Hepatocyte (in vitro differentiated cells): ENCODE results near the gene PADI4. TPM values are rescaled to one million over a fixed set of nuclear protein-coding genes. Genes with fewer than 3 reads are reported as not detected.

Experiments used
- DNase-seq: peaks from one replicate; pipeline ENCODE4 v3.0.0-alpha.2; 2016; ENCODE audit warnings: low spot score
- H2AFZ ChIP-seq: fragments of 200-600 bp; sonication (generic); 2 replicates; pipeline ENCODE4 v1.6.0; 2016; ENCODE audit warnings: antibody characterized with exemption, mild to moderate bottlenecking
- H3K27ac ChIP-seq: fragments of 200-600 bp; sonication (generic); 2 replicates; pipeline ENCODE4 v1.5.1; 2016; ENCODE audit warnings: mild to moderate bottlenecking
- H3K27me3 ChIP-seq: fragments of 200-600 bp; sonication (generic); 2 replicates; pipeline ENCODE4 v1.6.1; 2016
- H3K36me3 ChIP-seq: fragments of 200-600 bp; sonication (generic); replicated peaks from 2 replicates; pipeline ENCODE4 v1.5.1; 2016; ENCODE audit warnings: low read depth; ENCODE audit not compliant: insufficient read depth
- H3K4me1 ChIP-seq: fragments of 200-600 bp; sonication (generic); 2 replicates; pipeline ENCODE4 v1.5.1; 2016; ENCODE audit warnings: mild to moderate bottlenecking, moderate library complexity; ENCODE audit not compliant: insufficient read depth
- H3K4me2 ChIP-seq: fragments of 200-600 bp; sonication (generic); 2 replicates; pipeline ENCODE4 v1.6.0; 2016
- H3K4me3 ChIP-seq: fragments of 200-600 bp; sonication (generic); 2 replicates; pipeline ENCODE4 v1.5.1; 2016; ENCODE audit warnings: mild to moderate bottlenecking
- H3K79me2 ChIP-seq: fragments of 200-600 bp; sonication (generic); 2 replicates; pipeline ENCODE4 v1.6.0; 2017; ENCODE audit warnings: mild to moderate bottlenecking
- H3K9me2 ChIP-seq: fragments of 200-600 bp; sonication (generic); replicated peaks from 2 replicates; pipeline ENCODE4 v1.6.0; 2017; ENCODE audit warnings: mild to moderate bottlenecking; ENCODE audit not compliant: insufficient read depth
- H3K9me3 ChIP-seq: fragments of 200-600 bp; sonication (generic); 2 replicates; pipeline ENCODE4 v1.5.1; 2016; ENCODE audit warnings: low read depth, mild to moderate bottlenecking
- H4K20me1 ChIP-seq: fragments of 200-600 bp; sonication (generic); 2 replicates; pipeline ENCODE4 v1.6.0; 2016; ENCODE audit warnings: mild to moderate bottlenecking; ENCODE audit not compliant: insufficient read depth, poor library complexity, severe bottlenecking
- EZH2 ChIP-seq: fragments of 200-600 bp; sonication (generic); IDR thresholded peaks from 2 replicates; pipeline ENCODE4 v1.6.1; 2016; ENCODE audit warnings: antibody characterized with exemption, mild to moderate bottlenecking, borderline replicate concordance
- EZH2phosphoT487 ChIP-seq: fragments of 200-600 bp; sonication (generic); IDR thresholded peaks from one replicate; pipeline ENCODE4 v1.6.1; 2018; ENCODE audit warnings: antibody characterized with exemption, mild to moderate bottlenecking, low read depth, moderate library complexity; ENCODE audit not compliant: unreplicated experiment, severe bottlenecking
- WGBS: methylation state at CpG from one replicate; pipeline ENCODE4 v1.1.6; 2016; ENCODE audit warnings: low lambda C conversion rate; ENCODE audit errors: missing lambda C conversion rate; 5-methylcytosine and 5-hydroxymethylcytosine counted together
- polyA plus RNA-seq: library from polyadenylated mRNA; unstranded; fragments of >200 nt; fragmentation: Nextera tagmentation; extraction: Ambion mirVana; gene quantifications from 2 replicates; pipeline ENCODE4 v1.2.1, GENCODE V29; 2016
- total RNA-seq: library from RNA; depleted of rRNA; stranded (reverse); fragments of >200 nt; gene quantifications from 2 replicates; pipeline ENCODE4 v1.2.3, GENCODE V29; 2014
- TF ChIP-seq, protein P1 (sequence below): fragments of 200-600 bp; sonication (generic); IDR thresholded peaks from 2 replicates; pipeline ENCODE4 v1.5.1; 2016; ENCODE audit warnings: antibody characterized with exemption, mild to moderate bottlenecking; ENCODE audit not compliant: poor library complexity

Gene PADI4
- total and polyA plus RNA-seq, 2 experiments from 2014 or later, result not detected

- Histone ChIP-seq H3K79me2 (no peaks in the 10 kb centered on the region), H3K36me3 (no peaks in the 10 kb centered on the region), H3K4me2 (no peak overlapping the region), H4K20me1 (no peaks in the 10 kb centered on the region), H3K27me3 (peaks cover 14% of the 10 kb centered on the region), H2AFZ (no peak overlapping the region), H3K9me2 (no peaks in the 10 kb centered on the region), H3K4me3 (no peak overlapping the region), H3K9me3 (no peaks in the 10 kb centered on the region), H3K4me1 (no peaks in the 10 kb centered on the region), H3K27ac (no peak overlapping the region)
- 67% methylated on average over 7 of the region's 7 CpGs for WGBS
- no peak for DNase-seq
- TF ChIP-seq EZH2phosphoT487, result no peak
- TF ChIP-seq, protein P1, sequence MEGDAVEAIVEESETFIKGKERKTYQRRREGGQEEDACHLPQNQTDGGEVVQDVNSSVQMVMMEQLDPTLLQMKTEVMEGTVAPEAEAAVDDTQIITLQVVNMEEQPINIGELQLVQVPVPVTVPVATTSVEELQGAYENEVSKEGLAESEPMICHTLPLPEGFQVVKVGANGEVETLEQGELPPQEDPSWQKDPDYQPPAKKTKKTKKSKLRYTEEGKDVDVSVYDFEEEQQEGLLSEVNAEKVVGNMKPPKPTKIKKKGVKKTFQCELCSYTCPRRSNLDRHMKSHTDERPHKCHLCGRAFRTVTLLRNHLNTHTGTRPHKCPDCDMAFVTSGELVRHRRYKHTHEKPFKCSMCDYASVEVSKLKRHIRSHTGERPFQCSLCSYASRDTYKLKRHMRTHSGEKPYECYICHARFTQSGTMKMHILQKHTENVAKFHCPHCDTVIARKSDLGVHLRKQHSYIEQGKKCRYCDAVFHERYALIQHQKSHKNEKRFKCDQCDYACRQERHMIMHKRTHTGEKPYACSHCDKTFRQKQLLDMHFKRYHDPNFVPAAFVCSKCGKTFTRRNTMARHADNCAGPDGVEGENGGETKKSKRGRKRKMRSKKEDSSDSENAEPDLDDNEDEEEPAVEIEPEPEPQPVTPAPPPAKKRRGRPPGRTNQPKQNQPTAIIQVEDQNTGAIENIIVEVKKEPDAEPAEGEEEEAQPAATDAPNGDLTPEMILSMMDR, result no peak
- TF ChIP-seq EZH2, result no peak
Observed at GRCh38 chr1:17292299-17293160, 15.5 kb upstream of the PADI4 start.

DNA sequence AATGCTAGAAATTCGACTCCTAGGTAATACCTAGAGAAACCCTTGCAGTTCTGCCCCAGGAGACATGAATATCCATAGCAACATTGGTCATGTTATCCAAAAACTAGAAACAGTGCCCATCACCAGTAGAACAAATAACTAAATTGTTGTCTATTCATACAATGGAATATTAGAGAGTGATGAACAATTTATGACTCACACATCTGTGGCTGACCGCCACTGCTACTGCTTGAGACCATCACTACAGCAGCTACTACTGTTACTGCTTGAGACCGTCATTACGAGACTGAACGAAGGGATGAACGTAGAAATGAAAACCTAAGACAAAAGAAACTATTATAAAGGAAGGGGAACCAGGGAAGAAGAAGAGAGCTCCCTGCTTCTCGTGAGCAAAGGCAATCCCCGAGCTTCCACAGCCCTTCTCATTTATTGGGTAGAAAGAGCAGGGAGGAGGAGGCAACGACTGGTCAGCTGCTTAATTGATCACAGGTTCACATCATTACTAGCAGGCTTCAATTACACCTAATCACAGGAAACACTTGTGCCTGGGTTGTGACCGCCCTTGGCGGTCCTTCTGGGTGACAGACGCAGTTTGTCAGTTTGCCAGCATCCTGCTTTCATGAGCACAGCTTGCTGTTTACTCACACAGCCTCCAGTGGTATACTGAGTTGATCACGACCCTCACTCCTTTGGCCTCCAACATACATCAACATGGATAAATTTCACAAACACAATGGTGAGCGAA, 14.1 kb upstream of the PADI4 start:
- Histone ChIP-seq H3K36me3 (no peaks in the 10 kb centered on the region), H3K4me1 (no peaks in the 10 kb centered on the region), H3K27me3 (peaks cover 14% of the 10 kb centered on the region), H3K9me2 (no peaks in the 10 kb centered on the region), H4K20me1 (no peaks in the 10 kb centered on the region), H3K4me2 (no peak overlapping the region), H3K4me3 (no peak overlapping the region), H3K9me3 (no peaks in the 10 kb centered on the region), H2AFZ (no peak overlapping the region), H3K79me2 (no peaks in the 10 kb centered on the region), H3K27ac (no peak overlapping the region)
- TF ChIP-seq EZH2 (no peak), EZH2phosphoT487 (no peak)
- TF ChIP-seq, protein P1, result no peak
- WGBS, result 70% methylated on average over 14 of the region's 14 CpGs
- no peak for DNase-seq

GRCh38 chr1:17295292-17295691, 12.7 kb upstream of the PADI4 start:
- WGBS, result 93% methylated on average over 4 of the region's 4 CpGs
- H3K4me1 ChIP-seq, result no peaks in the 10 kb centered on the region

GRCh38 chr1:17296086-17296485, 11.9 kb upstream of the PADI4 start:
- WGBS, result 90% methylated on average over 5 of the region's 5 CpGs
- no peak for TF ChIP-seq EZH2phosphoT487
- TF ChIP-seq EZH2, result no peak
- TF ChIP-seq, protein P1, result no peak
- DNase-seq, result no peak
- no peaks in the 10 kb centered on the region for H3K9me3 ChIP-seq
- H3K27me3 ChIP-seq, result peaks cover 9% of the 10 kb centered on the region
- H3K4me3 ChIP-seq, result no peak overlapping the region
- no peak overlapping the region for H3K4me2 ChIP-seq
- H3K4me1 ChIP-seq, result no peaks in the 10 kb centered on the region
- no peaks in the 10 kb centered on the region for H3K9me2 ChIP-seq
- no peak overlapping the region for H3K27ac ChIP-seq
- no peaks in the 10 kb centered on the region for H4K20me1 ChIP-seq
- no peaks in the 10 kb centered on the region for H3K36me3 ChIP-seq
- no peaks in the 10 kb centered on the region for H3K79me2 ChIP-seq
- no peak overlapping the region for H2AFZ ChIP-seq

More at GRCh38 chr1:17295292-17295691, 12.7 kb upstream of the PADI4 start:
- peaks cover 14% of the 10 kb centered on the region for H3K27me3 ChIP-seq
- H4K20me1 ChIP-seq, result no peaks in the 10 kb centered on the region
- H3K27ac ChIP-seq, result no peak overlapping the region
- H3K36me3 ChIP-seq, result no peaks in the 10 kb centered on the region
- no peaks in the 10 kb centered on the region for H3K9me3 ChIP-seq
- DNase-seq, result no peak
- no peak for TF ChIP-seq EZH2
- H3K4me2 ChIP-seq, result no peak overlapping the region
- H2AFZ ChIP-seq, result no peak overlapping the region
- H3K4me3 ChIP-seq, result no peak overlapping the region
- no peaks in the 10 kb centered on the region for H3K9me2 ChIP-seq
- H3K79me2 ChIP-seq, result no peaks in the 10 kb centered on the region
